A549 (cell line): ENCODE data around the gene CLIP1. TPM values are rescaled to one million over a fixed set of nuclear protein-coding genes. Genes with fewer than 3 reads are reported as not detected.

Experiments
- ATAC-seq, 2 experiments: fragments of 200-7000 bp in 1 of 2; fragments of >200 bp in 1 of 2; cut with Nextera tagmentation in 1 of 2; cut with Tn5 transposase in 1 of 2; 3 replicates each; pipeline versions ENCODE4 v1.8.0 to v1.9.1; 2018 to 2020; ENCODE audit warnings: mild to moderate bottlenecking in 1 of 2, moderate library complexity in 1 of 2
- CTCF ChIA-PET: fragments of 300-600 bp; sonication (Branson Sonifier 250); formaldehyde crosslinking; extraction: SDS; loops from one replicate; lab custom pipeline; 2021; ENCODE audit warnings: antibody characterized with exemption, inconsistent platforms; lab: Yijun Ruan, JAX
- POLR2A ChIA-PET: fragments of 350-600 bp; formaldehyde crosslinking; extraction: SDS; loops from one replicate; lab custom pipeline; 2021; ENCODE audit warnings: antibody characterized with exemption, inconsistent platforms; lab: Yijun Ruan, JAX
- DNase-seq, 2 experiments: peaks; one replicate each; pipeline versions ENCODE4 v3.0.0 to v3.0.0-alpha.2; 2011 to 2016; ENCODE audit warnings: low read depth in 1 of 2, low spot score in 1 of 2
- FAIRE-seq: peaks from 2 replicates; lab custom pipeline; 2011; peaks lifted over from hg19 to GRCh38; lab: Jason Lieb, UNC
- H3K27ac ChIP-seq, 2 experiments: fragments of >200 bp; sonication (Bioruptor Twin); formaldehyde crosslinking; 3 replicates each; pipeline ENCODE4 v1.5.1; 2016 to 2017
- H3K4me1 ChIP-seq: fragments of >200 bp; sonication (Bioruptor Twin); formaldehyde crosslinking; 3 replicates; pipeline ENCODE4 v1.6.1; 2016
- H3K4me2 ChIP-seq: fragments of >200 bp; sonication (Bioruptor Twin); formaldehyde crosslinking; 3 replicates; pipeline ENCODE4 v1.6.1; 2016
- H3K4me3 ChIP-seq: fragments of >200 bp; sonication (Bioruptor Twin); formaldehyde crosslinking; 3 replicates; pipeline ENCODE4 v1.5.1; 2016
- H3K9me3 ChIP-seq: fragments of >200 bp; sonication (Bioruptor Twin); formaldehyde crosslinking; 3 replicates; pipeline ENCODE4 v1.6.1; 2016
- CBX2 ChIP-seq: fragments of 200-600 bp; sonication (generic); IDR thresholded peaks from 2 replicates; pipeline ENCODE4 v1.6.1; 2016; ENCODE audit warnings: low read depth, mild to moderate bottlenecking, borderline replicate concordance
- CEBPB ChIP-seq, 2 experiments: fragments of >200 bp in 1 of 2; sonication (Bioruptor Twin) in 1 of 2; formaldehyde crosslinking in 1 of 2; IDR thresholded peaks; 2 replicates each; pipeline ENCODE4 v1.6.1; 2012 to 2016
- CHD4 ChIP-seq: fragments of 200-600 bp; sonication (generic); IDR thresholded peaks from 2 replicates; pipeline ENCODE4 v1.6.1; 2016; ENCODE audit warnings: antibody characterized with exemption, mild to moderate bottlenecking, borderline replicate concordance
- EHF ChIP-seq: fragments of 250-450 bp; sonication (Bioruptor Pico); IDR thresholded peaks from 2 replicates; pipeline ENCODE4 v1.5.0; 2020; ENCODE audit warnings: mild to moderate bottlenecking
- HOXB5 ChIP-seq: fragments of 250-450 bp; sonication (Bioruptor Pico); IDR thresholded peaks from 2 replicates; pipeline ENCODE4 v1.5.0; 2020; ENCODE audit warnings: mild to moderate bottlenecking, moderate library complexity
- MAFK ChIP-seq: fragments of 450-650 bp; IDR thresholded peaks from 2 replicates; pipeline ENCODE4 v1.6.1; 2014; ENCODE audit not compliant: partially characterized antibody
- MYC ChIP-seq: IDR thresholded peaks from 2 replicates; pipeline ENCODE4 v1.6.1; 2012; ENCODE audit warnings: mild to moderate bottlenecking, inconsistent platforms, low read length, improper control_type of control experiment, borderline replicate concordance
- POLR2A ChIP-seq: IDR thresholded peaks from 2 replicates; pipeline ENCODE4 v1.6.1; 2012; ENCODE audit warnings: mild to moderate bottlenecking, low read length
- RFX5 ChIP-seq: fragments of 450-650 bp; IDR thresholded peaks from 2 replicates; pipeline ENCODE4 v1.7.1; 2014; ENCODE audit warnings: antibody characterized with exemption, mild to moderate bottlenecking, moderate library complexity
- TFCP2L1 ChIP-seq: fragments of 250-450 bp; sonication (Bioruptor Pico); IDR thresholded peaks from 2 replicates; pipeline ENCODE4 v1.5.0; 2021; ENCODE audit warnings: mild to moderate bottlenecking
- TP53 ChIP-seq: fragments of 250-450 bp; sonication (Bioruptor Pico); IDR thresholded peaks from 2 replicates; pipeline ENCODE4 v1.5.0; 2021; ENCODE audit warnings: mild to moderate bottlenecking, moderate library complexity
- WGBS: methylation state at CpG from one replicate; pipeline ENCODE4 v1.1.6; 2017; ENCODE audit errors: missing lambda C conversion rate; 5-methylcytosine and 5-hydroxymethylcytosine counted together
- polyA plus RNA-seq, 4 experiments: library from polyadenylated mRNA; depleted of rRNA in 3 of 4; stranded (reverse); fragments of >200 nt; fragmentation: RNase III in 1 of 4; extraction: RNeasy Plus Mini Kit Qiagen cat#74134 plus additional on column Dnase treatment in 1 of 4; gene quantifications; 2 replicates in 3 of 4; 3 replicates in 1 of 4; pipeline ENCODE4 v1.2.3, GENCODE V29; 2011 to 2017
- TF ChIP-seq, protein P1 (sequence below): IDR thresholded peaks from 2 replicates; pipeline ENCODE4 v1.6.1; 2012
- TF ChIP-seq, protein P2 (sequence below): IDR thresholded peaks from 2 replicates; pipeline ENCODE4 v1.6.1; 2012
- TF ChIP-seq, protein P3 (sequence below): IDR thresholded peaks from 2 replicates; pipeline ENCODE4 v1.6.1; 2012; ENCODE audit warnings: low read depth, borderline replicate concordance
- TF ChIP-seq, protein P4 (sequence below): fragments of 250-450 bp; sonication (Bioruptor Pico); IDR thresholded peaks from 2 replicates; pipeline ENCODE4 v1.5.0; 2020; ENCODE audit warnings: low read depth, mild to moderate bottlenecking, moderate library complexity
- TF ChIP-seq, protein P5 (sequence below): fragments of 450-650 bp; IDR thresholded peaks from 2 replicates; pipeline ENCODE4 v1.6.1; 2014; ENCODE audit warnings: antibody characterized with exemption
- TF ChIP-seq, protein P6 (sequence below): fragments of 200-600 bp; sonication (generic); IDR thresholded peaks from 2 replicates; pipeline ENCODE4 v1.6.1; 2016; ENCODE audit warnings: antibody characterized with exemption, mild to moderate bottlenecking, moderate library complexity
- TF ChIP-seq, protein P7 (sequence below): fragments of >200 bp; sonication (Bioruptor Twin); formaldehyde crosslinking; IDR thresholded peaks from 3 replicates; pipeline ENCODE4 v1.5.1; 2016

The CLIP1 gene
- polyA plus RNA-seq, 2 of the 4 experiments (the other 2 are of a cell fraction), result 43.0 to 133 TPM

DNA sequence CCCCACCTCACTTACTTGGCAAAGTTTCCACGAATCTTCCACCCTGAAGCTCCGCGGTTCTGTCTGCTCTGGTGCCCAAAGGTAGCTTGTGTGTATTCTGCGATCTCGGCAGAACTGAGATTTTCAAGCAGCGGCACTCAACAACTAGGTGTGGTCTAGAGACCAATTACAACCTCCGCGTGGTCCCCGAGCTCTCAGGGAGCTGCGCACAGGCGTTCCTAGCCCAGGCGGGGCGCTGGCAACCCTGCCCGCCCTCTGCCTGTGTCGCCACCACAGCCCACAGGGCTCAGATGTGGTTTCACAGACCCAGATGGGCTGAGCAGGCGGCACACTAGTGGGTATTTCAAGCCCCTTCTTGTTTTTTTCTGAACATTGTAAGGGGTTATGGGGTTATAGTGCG is 195.1 kb downstream of the CLIP1 start:
- TF ChIP-seq CEBPB (IDR thresholded peaks at IDR 0.05) (no peak), MAFK (no peak), EHF (CRISPR knock-in tag) (no peak), CHD4 (no peak)
- TF ChIP-seq, protein P1, sequence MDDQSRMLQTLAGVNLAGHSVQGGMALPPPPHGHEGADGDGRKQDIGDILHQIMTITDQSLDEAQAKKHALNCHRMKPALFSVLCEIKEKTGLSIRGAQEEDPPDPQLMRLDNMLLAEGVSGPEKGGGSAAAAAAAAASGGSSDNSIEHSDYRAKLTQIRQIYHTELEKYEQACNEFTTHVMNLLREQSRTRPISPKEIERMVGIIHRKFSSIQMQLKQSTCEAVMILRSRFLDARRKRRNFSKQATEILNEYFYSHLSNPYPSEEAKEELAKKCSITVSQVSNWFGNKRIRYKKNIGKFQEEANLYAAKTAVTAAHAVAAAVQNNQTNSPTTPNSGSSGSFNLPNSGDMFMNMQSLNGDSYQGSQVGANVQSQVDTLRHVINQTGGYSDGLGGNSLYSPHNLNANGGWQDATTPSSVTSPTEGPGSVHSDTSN, result no peak
- TF ChIP-seq, all 56 proteins: peak for 0
- H3K4me2 ChIP-seq, result no peak overlapping the region
- no peak overlapping the region for H3K27ac ChIP-seq
- no peaks in the 10 kb centered on the region for H3K9me3 ChIP-seq
- no peak for ATAC-seq
- DNase-seq, result no peak
- no peak for FAIRE-seq
- peaks cover 15% of the 10 kb centered on the region for H3K4me1 ChIP-seq
- 94% methylated on average over 17 of the region's 17 CpGs for WGBS
- CTCF ChIA-PET, result interaction anchor here (1.0 to 1.7 kb wide), 4 partner anchors 13 to 37 kb away, joined by 3 to 6 read pairs (median 4); partner anchors contain the start of gene B3GNT4
- POLR2A ChIA-PET, result no interaction called here
- no peak overlapping the region for H3K4me3 ChIP-seq

DNA sequence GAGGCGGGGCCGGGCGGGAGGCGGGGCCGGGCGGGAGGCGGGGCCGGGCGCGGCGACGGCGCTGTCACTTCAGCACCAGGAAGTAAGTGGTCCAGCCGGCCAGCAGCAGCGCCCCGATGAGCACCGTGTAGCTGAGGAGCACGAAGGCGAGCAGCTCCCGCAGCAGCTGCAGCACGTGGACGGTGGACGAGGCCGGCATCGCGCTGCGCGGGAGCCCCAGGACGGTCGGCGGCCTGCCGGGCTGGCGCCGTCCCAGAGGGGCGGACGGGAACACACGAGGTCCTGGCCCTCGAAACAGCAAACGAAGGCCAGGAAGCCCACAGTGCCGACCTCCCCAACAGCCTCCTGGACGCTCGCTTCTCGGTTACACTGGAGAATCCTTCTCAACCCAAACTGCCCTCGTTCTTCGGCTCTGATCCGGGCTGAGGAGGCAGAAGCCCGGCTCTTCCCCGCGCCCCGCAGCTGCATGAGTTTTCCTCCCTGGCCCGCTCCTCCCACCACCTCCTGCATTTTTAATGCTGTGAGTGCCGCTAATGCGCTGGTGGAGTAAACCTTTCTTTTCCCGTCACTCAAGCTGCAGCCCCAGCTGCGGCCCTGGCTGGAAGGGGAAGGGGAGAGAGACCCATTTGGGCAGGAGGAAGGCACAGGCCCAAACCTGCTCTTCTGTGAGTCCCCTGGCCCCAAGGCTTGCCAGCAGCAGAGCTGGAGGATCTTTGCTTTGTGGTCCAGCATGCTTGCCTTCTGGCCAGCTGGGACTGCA is 195.9 kb downstream of the CLIP1 start:
- ChIA-PET CTCF (interaction anchor here (0.6 to 1.7 kb wide), 4 partner anchors 13 to 55 kb away, joined by 3 to 6 read pairs (median 4); partner anchors contain the start of gene B3GNT4), POLR2A (interaction anchor here (0.5 to 2.2 kb wide), 22 partner anchors 9 to 310 kb away, joined by 3 to 15 read pairs (median 3); partner anchors contain the start of gene BCL7A)
- TF ChIP-seq, protein P2, sequence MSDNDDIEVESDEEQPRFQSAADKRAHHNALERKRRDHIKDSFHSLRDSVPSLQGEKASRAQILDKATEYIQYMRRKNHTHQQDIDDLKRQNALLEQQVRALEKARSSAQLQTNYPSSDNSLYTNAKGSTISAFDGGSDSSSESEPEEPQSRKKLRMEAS, result peak; percentile 87
- TF ChIP-seq, protein P3, sequence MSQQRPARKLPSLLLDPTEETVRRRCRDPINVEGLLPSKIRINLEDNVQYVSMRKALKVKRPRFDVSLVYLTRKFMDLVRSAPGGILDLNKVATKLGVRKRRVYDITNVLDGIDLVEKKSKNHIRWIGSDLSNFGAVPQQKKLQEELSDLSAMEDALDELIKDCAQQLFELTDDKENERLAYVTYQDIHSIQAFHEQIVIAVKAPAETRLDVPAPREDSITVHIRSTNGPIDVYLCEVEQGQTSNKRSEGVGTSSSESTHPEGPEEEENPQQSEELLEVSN, result peak; percentile 93
- TF ChIP-seq MYC, result peak; percentile 67; the same call in 1 of the 2 replicates
- 0 out of 2 replicates have a peak, but pooled peaks have one; percentile 73 for TF ChIP-seq HOXB5
- TF ChIP-seq TFCP2L1 (CRISPR knock-in tag), result peak; percentile 92
- no peak for TF ChIP-seq RFX5
- peak; percentile 91; the same call in 1 of the 2 replicates for TF ChIP-seq EHF (CRISPR knock-in tag)
- TF ChIP-seq, protein P4, sequence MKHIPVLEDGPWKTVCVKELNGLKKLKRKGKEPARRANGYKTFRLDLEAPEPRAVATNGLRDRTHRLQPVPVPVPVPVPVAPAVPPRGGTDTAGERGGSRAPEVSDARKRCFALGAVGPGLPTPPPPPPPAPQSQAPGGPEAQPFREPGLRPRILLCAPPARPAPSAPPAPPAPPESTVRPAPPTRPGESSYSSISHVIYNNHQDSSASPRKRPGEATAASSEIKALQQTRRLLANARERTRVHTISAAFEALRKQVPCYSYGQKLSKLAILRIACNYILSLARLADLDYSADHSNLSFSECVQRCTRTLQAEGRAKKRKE (CRISPR knock-in tag), result 0 out of 2 replicates have a peak, but pooled peaks have one; percentile 37
- TF ChIP-seq, protein P5, sequence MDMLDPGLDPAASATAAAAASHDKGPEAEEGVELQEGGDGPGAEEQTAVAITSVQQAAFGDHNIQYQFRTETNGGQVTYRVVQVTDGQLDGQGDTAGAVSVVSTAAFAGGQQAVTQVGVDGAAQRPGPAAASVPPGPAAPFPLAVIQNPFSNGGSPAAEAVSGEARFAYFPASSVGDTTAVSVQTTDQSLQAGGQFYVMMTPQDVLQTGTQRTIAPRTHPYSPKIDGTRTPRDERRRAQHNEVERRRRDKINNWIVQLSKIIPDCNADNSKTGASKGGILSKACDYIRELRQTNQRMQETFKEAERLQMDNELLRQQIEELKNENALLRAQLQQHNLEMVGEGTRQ, result 0 out of 2 replicates have a peak, but pooled peaks have one; percentile 20
- peak; percentile 67; the same call in 1 of the 2 replicates for TF ChIP-seq TP53
- TF ChIP-seq, protein P6, sequence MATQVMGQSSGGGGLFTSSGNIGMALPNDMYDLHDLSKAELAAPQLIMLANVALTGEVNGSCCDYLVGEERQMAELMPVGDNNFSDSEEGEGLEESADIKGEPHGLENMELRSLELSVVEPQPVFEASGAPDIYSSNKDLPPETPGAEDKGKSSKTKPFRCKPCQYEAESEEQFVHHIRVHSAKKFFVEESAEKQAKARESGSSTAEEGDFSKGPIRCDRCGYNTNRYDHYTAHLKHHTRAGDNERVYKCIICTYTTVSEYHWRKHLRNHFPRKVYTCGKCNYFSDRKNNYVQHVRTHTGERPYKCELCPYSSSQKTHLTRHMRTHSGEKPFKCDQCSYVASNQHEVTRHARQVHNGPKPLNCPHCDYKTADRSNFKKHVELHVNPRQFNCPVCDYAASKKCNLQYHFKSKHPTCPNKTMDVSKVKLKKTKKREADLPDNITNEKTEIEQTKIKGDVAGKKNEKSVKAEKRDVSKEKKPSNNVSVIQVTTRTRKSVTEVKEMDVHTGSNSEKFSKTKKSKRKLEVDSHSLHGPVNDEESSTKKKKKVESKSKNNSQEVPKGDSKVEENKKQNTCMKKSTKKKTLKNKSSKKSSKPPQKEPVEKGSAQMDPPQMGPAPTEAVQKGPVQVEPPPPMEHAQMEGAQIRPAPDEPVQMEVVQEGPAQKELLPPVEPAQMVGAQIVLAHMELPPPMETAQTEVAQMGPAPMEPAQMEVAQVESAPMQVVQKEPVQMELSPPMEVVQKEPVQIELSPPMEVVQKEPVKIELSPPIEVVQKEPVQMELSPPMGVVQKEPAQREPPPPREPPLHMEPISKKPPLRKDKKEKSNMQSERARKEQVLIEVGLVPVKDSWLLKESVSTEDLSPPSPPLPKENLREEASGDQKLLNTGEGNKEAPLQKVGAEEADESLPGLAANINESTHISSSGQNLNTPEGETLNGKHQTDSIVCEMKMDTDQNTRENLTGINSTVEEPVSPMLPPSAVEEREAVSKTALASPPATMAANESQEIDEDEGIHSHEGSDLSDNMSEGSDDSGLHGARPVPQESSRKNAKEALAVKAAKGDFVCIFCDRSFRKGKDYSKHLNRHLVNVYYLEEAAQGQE, result peak; percentile 79
- no peak for TF ChIP-seq CBX2
- peak; percentile 38; the same call in 1 of the 2 replicates for TF ChIP-seq POLR2A
- TF ChIP-seq, protein P7, sequence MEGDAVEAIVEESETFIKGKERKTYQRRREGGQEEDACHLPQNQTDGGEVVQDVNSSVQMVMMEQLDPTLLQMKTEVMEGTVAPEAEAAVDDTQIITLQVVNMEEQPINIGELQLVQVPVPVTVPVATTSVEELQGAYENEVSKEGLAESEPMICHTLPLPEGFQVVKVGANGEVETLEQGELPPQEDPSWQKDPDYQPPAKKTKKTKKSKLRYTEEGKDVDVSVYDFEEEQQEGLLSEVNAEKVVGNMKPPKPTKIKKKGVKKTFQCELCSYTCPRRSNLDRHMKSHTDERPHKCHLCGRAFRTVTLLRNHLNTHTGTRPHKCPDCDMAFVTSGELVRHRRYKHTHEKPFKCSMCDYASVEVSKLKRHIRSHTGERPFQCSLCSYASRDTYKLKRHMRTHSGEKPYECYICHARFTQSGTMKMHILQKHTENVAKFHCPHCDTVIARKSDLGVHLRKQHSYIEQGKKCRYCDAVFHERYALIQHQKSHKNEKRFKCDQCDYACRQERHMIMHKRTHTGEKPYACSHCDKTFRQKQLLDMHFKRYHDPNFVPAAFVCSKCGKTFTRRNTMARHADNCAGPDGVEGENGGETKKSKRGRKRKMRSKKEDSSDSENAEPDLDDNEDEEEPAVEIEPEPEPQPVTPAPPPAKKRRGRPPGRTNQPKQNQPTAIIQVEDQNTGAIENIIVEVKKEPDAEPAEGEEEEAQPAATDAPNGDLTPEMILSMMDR, result no peak
- Histone ChIP-seq H3K9me3 (no peaks in the 10 kb centered on the region), H3K4me2 (peak overlapping the region; percentile 91), H3K27ac (peak overlapping the region in 1 of 2 experiments; percentile 45; a peak in 2 of 6 replicates), H3K4me3 (peak overlapping the region; percentile 47), H3K4me1 (peaks cover 15% of the 10 kb centered on the region)
- DNase-seq (no peak), FAIRE-seq (no peak), ATAC-seq (peak in 1 of 2 experiments; percentile 78; a peak in 4 of 6 replicates)
- WGBS, result 34% methylated on average over 37 of the region's 55 CpGs
